Spleen (tissue), 11 donors: ENCODE results near the gene USP7. TPM values are rescaled to one million over a fixed set of nuclear protein-coding genes. Genes with fewer than 3 reads are reported as not detected.

Experiments
- DNase-seq: peaks from one replicate; pipeline ENCODE4 v3.0.0-alpha.2; 2020
- H3K27ac ChIP-seq, 8 donors: fragments of 200-600 bp; sonication (generic) in 7 of 8; 1 replicate in 4 of 8; 2 replicates in 4 of 8; pipeline versions ENCODE4 v1.5.0 to v1.8.0; 2016 to 2021; ENCODE audit warnings: inconsistent platforms in 4 of 8, mild to moderate bottlenecking in 4 of 8, moderate library complexity in 1 of 8
- H3K27me3 ChIP-seq, 7 donors: fragments of 200-600 bp; sonication (generic) in 6 of 7; replicated peaks in 1 of 7; 1 replicate in 4 of 7; 2 replicates in 3 of 7; pipeline versions ENCODE4 v1.5.0 to v1.8.0; 2016 to 2021; ENCODE audit warnings: inconsistent platforms in 3 of 7, mild to moderate bottlenecking in 1 of 7
- H3K36me3 ChIP-seq, 6 donors: fragments of 200-600 bp; sonication (generic) in 5 of 6; 1 replicate in 4 of 6; 2 replicates in 2 of 6; pipeline versions ENCODE4 v1.5.0 to v1.8.0; 2016 to 2021; ENCODE audit warnings: inconsistent platforms in 2 of 6
- H3K4me1 ChIP-seq, 6 donors: fragments of 200-600 bp; sonication (generic) in 5 of 6; 1 replicate in 3 of 6; 2 replicates in 3 of 6; pipeline versions ENCODE4 v1.5.0 to v1.8.0; 2016 to 2021; ENCODE audit warnings: inconsistent platforms in 3 of 6
- H3K4me3 ChIP-seq, 8 donors: fragments of 200-600 bp; sonication (generic) in 7 of 8; 1 replicate in 4 of 8; 2 replicates in 4 of 8; pipeline versions ENCODE4 v1.5.0 to v1.8.0; 2016 to 2021; ENCODE audit warnings: inconsistent platforms in 4 of 8, mild to moderate bottlenecking in 4 of 8, moderate library complexity in 2 of 8
- H3K9me3 ChIP-seq, 8 donors: fragments of 200-600 bp; sonication (generic) in 7 of 8; 1 replicate in 4 of 8; 2 replicates in 4 of 8; pipeline versions ENCODE4 v1.5.0 to v1.8.0; 2016 to 2021; ENCODE audit warnings: inconsistent platforms in 4 of 8
- CTCF ChIP-seq, 11 experiments: fragments of 200-600 bp in 7 of 11; fragments of 450-650 bp in 4 of 11; sonication (generic) in 4 of 11; IDR thresholded peaks in 8 of 11; conservative IDR thresholded peaks in 3 of 11; 1 replicate in 7 of 11; 2 replicates in 4 of 11; pipeline versions ENCODE4 v1.4.0 to v1.8.0; 2016 to 2021; ENCODE audit warnings: antibody characterized with exemption in 11 of 11, inconsistent platforms in 4 of 11, mild to moderate bottlenecking in 1 of 11
- POLR2A ChIP-seq, 3 donors: fragments of 450-650 bp; IDR thresholded peaks; one replicate each; pipeline ENCODE4 v1.5.1; 2017; ENCODE audit warnings: antibody characterized with exemption in 3 of 3, mild to moderate bottlenecking in 1 of 3
- POLR2AphosphoS5 ChIP-seq, 3 donors: sonication (generic); formaldehyde crosslinking; IDR thresholded peaks; one replicate each; pipeline ENCODE4 v1.5.1; 2017; ENCODE audit warnings: antibody characterized with exemption in 3 of 3
- WGBS, 5 donors: extraction: QIAGEN DNeasy Blood & Tissue Kit in 3 of 5; methylation state at CpG; one replicate each; pipeline versions ENCODE4 v1.1.5 to v1.1.7; 2013 to 2018; 5-methylcytosine and 5-hydroxymethylcytosine counted together
- intact Hi-C: fragments of 100-400 bp; cut with DNase I; formaldehyde crosslinking; loops from one replicate; pipeline ENCODE4 v1.15.0; 2023; ENCODE audit warnings: low total_unique reads
- polyA plus RNA-seq, 3 donors: library from polyadenylated mRNA; stranded (reverse); fragments of 200-250 nt; gene quantifications; one replicate each; pipeline ENCODE4 v1.2.1, GENCODE V29; 2013
- total RNA-seq, 7 donors: library from RNA; depleted of rRNA in 3 of 7; stranded (reverse); fragments of >200 nt in 3 of 7; fragmentation: NEBNext Ultra II Directional in 4 of 7; extraction: Animal tissue kit (Norgen Biotek cat#: 25700) in 4 of 7; gene quantifications; one replicate each; pipeline versions ENCODE4 v1.1.0 to v1.2.1, GENCODE V29; 2016 to 2021
- donor health status: healthy with polysubstance abuse.
- donor health status: DM: no; HTN: no; CAD: no; lungs with moderate emphysema.
- donor health status: DM: no; HTN: no; CAD: no.
- donor health status: Bipolar disorder and iron deficiency.
- donor health status: healthy.
- donor health status: DM: no; HTN: no; CAD: no.
- donor health status: DM: yes; HTN: yes; CAD: no.

USP7 gene
- total and polyA plus RNA-seq, 10 donors: 26.1 to 145 (median 126) TPM

- Histone ChIP-seq H3K9me3 (no peaks in the 10 kb centered on the region), H3K4me3 (no peak overlapping the region), H3K4me1 (peaks cover 48 to 100% (median 83%) of the 10 kb centered on the region in 6 donors), H3K27ac (no peak overlapping the region), H3K36me3 (peaks cover 0 to 6% (median 0%) of the 10 kb centered on the region in 6 donors), H3K27me3 (no peaks in the 10 kb centered on the region)
- 44 to 60% (median 60%) methylated on average over 4 of the region's 4 CpGs for WGBS, 5 donors
- no peak for TF ChIP-seq POLR2A (IDR thresholded peaks at IDR 0.05)
- TF ChIP-seq POLR2AphosphoS5 (IDR thresholded peaks at IDR 0.05): no peak
- TF ChIP-seq CTCF (IDR thresholded peaks at IDR 0.05 in 8 of 11, conservative IDR thresholded peaks at IDR 0.05 in 3 of 11): no peak
- intact Hi-C loops: no loop called here
- DNase-seq: no peak
These were observed 25.9 kb downstream of the USP7 start for GRCh38 chr16:8937803-8938202.

- DNase-seq: peak; percentile 83
These were observed 27.3 kb downstream of the USP7 start for GRCh38 chr16:8936421-8936820.

GRCh38 chr16:8935989-8936388 is 27.7 kb downstream of the USP7 start:
- 75 to 84% (median 79%) methylated on average over 9 of the region's 9 CpGs for WGBS, 5 donors
- no peak for TF ChIP-seq POLR2A (IDR thresholded peaks at IDR 0.05)
- no peak for TF ChIP-seq CTCF (IDR thresholded peaks at IDR 0.05 in 8 of 11, conservative IDR thresholded peaks at IDR 0.05 in 3 of 11)
- TF ChIP-seq POLR2AphosphoS5 (IDR thresholded peaks at IDR 0.05): no peak

More at GRCh38 chr16:8936421-8936820, 27.3 kb downstream of the USP7 start:
- TF ChIP-seq CTCF (IDR thresholded peaks at IDR 0.05 in 8 of 11, conservative IDR thresholded peaks at IDR 0.05 in 3 of 11) (peak in 8 of 11 experiments; percentile 17 to 60 (median 47)), POLR2A (IDR thresholded peaks at IDR 0.05) (no peak)
- no peak overlapping the region for H3K4me3 ChIP-seq
- H3K27me3 ChIP-seq: no peaks in the 10 kb centered on the region
- peaks cover 0 to 6% (median 0%) of the 10 kb centered on the region in 6 donors for H3K36me3 ChIP-seq
- intact Hi-C loops: no loop called here
- no peak overlapping the region for H3K27ac ChIP-seq
- peaks cover 36 to 98% (median 74%) of the 10 kb centered on the region in 6 donors for H3K4me1 ChIP-seq
- H3K9me3 ChIP-seq: no peaks in the 10 kb centered on the region

GRCh38 chr16:8934601-8935000 is 29.1 kb downstream of the USP7 start:
- TF ChIP-seq POLR2A (IDR thresholded peaks at IDR 0.05): no peak
- no peak for TF ChIP-seq POLR2AphosphoS5 (IDR thresholded peaks at IDR 0.05)
- TF ChIP-seq CTCF (IDR thresholded peaks at IDR 0.05 in 8 of 11, conservative IDR thresholded peaks at IDR 0.05 in 3 of 11): no peak
- 79 to 86% (median 85%) methylated on average over 6 of the region's 6 CpGs for WGBS, 5 donors
- no peak for DNase-seq
- no peaks in the 10 kb centered on the region for H3K9me3 ChIP-seq
- H3K4me3 ChIP-seq: no peak overlapping the region
- peaks cover 0 to 7% (median 4%) of the 10 kb centered on the region in 6 donors for H3K36me3 ChIP-seq
- H3K27ac ChIP-seq: no peak overlapping the region
- intact Hi-C loops: no loop called here
- H3K4me1 ChIP-seq: peaks cover 25 to 98% (median 58%) of the 10 kb centered on the region in 6 donors
- H3K27me3 ChIP-seq: no peaks in the 10 kb centered on the region

More at GRCh38 chr16:8935989-8936388, 27.7 kb downstream of the USP7 start:
- DNase-seq: no peak
- Histone ChIP-seq H3K4me3 (no peak overlapping the region), H3K27me3 (no peaks in the 10 kb centered on the region), H3K4me1 (peaks cover 36 to 98% (median 72%) of the 10 kb centered on the region in 6 donors), H3K9me3 (no peaks in the 10 kb centered on the region), H3K36me3 (peaks cover 0 to 6% (median 0%) of the 10 kb centered on the region in 6 donors), H3K27ac (no peak overlapping the region)
- intact Hi-C loops: no loop called here
